Esophagus squamous epithelium (tissue), 4 donors: ENCODE data around the gene EIPR1.

ENCODE experiments used
- POLR2A ChIP-seq, 4 donors: fragments of 450-650 bp; IDR thresholded peaks; one replicate each; pipeline ENCODE4 v1.6.1; 2017; ENCODE audit warnings: antibody characterized with exemption in 4 of 4, mild to moderate bottlenecking in 4 of 4, moderate library complexity in 3 of 4
- TF ChIP-seq, protein P1 (sequence below), 6 experiments: fragments of 450-650 bp in 4 of 6; fragments of 200-600 bp in 2 of 6; sonication (generic) in 2 of 6; IDR thresholded peaks; one replicate each; pipeline ENCODE4 v1.5.1; 2016 to 2019; ENCODE audit warnings: antibody characterized with exemption in 6 of 6, mild to moderate bottlenecking in 4 of 6, moderate library complexity in 4 of 6

DNA sequence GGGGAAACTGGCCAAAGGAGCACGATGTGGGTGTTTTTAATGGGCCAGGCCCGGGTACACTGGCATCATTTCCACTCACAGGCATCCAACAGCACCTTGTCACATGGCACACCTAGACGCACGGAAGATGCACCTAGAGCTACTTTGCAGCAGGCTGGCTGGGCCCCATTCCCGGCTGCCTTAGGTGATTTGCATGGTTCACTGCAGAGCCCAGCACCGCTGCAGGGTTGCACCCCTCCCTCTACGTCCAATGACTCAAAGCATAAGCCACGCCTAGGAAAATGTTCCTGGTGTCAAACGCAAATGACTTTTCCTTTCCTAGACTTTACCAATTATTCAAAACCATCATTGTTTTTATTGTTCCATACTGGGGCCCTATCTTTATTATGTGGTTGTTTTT is 222.9 kb downstream of the EIPR1 start:
- TF ChIP-seq, protein P1, sequence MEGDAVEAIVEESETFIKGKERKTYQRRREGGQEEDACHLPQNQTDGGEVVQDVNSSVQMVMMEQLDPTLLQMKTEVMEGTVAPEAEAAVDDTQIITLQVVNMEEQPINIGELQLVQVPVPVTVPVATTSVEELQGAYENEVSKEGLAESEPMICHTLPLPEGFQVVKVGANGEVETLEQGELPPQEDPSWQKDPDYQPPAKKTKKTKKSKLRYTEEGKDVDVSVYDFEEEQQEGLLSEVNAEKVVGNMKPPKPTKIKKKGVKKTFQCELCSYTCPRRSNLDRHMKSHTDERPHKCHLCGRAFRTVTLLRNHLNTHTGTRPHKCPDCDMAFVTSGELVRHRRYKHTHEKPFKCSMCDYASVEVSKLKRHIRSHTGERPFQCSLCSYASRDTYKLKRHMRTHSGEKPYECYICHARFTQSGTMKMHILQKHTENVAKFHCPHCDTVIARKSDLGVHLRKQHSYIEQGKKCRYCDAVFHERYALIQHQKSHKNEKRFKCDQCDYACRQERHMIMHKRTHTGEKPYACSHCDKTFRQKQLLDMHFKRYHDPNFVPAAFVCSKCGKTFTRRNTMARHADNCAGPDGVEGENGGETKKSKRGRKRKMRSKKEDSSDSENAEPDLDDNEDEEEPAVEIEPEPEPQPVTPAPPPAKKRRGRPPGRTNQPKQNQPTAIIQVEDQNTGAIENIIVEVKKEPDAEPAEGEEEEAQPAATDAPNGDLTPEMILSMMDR (IDR thresholded peaks at IDR 0.05) = no peak
- TF ChIP-seq POLR2A (IDR thresholded peaks at IDR 0.05) = no peak
